Urothelium cell line (cell line): ENCODE results near the gene C1orf94.
"Not testable (repeated sequence)": the region's sequence is repeated elsewhere in the genome, so short reads cannot be mapped to it uniquely, and the experiment has no call there.

Experiments
- DNase-seq: peaks from one replicate; pipeline ENCODE4 v3.0.0; 2011; ENCODE audit warnings: low spot score, mixed read lengths
- FAIRE-seq: peaks from 2 replicates; lab custom pipeline; 2011; peaks lifted over from hg19 to GRCh38; lab: Jason Lieb, UNC

C1orf94 gene

GRCh38 chr1:34164771-34165391 is 11.8 kb upstream of the C1orf94 start, which contains the start of gene CSMD2:
Gene CSMD2 (minus strand): TSS chr1:34165230. CDS start chr1:34165097, 133 bp downstream.
- DNase-seq (peak; percentile 73), FAIRE-seq (no peak)

- FAIRE-seq (peak; percentile 61), DNase-seq (no peak)
These were observed 11.2 kb upstream of the C1orf94 start for GRCh38 chr1:34165422-34165921.

GRCh38 chr1:34166191-34166624 is 10.5 kb upstream of the C1orf94 start:
- FAIRE-seq (no peak), DNase-seq (no peak)

GRCh38 chr1:34166625-34167361 is 9.9 kb upstream of the C1orf94 start:
- DNase-seq: peak; percentile 58
- FAIRE-seq: no peak

GRCh38 chr1:34167389-34167788 is 9.3 kb upstream of the C1orf94 start:
- DNase-seq (no peak), FAIRE-seq (no peak)

- DNase-seq: no peak
- FAIRE-seq: no peak
These were observed 963 bp upstream of the C1orf94 start for GRCh38 chr1:34175744-34176143.

- DNase-seq (no peak), FAIRE-seq (no peak)
These were observed 1.4 kb downstream of the C1orf94 start for GRCh38 chr1:34178072-34178471.

GRCh38 chr1:34183381-34183780 is 6.7 kb downstream of the C1orf94 start:
- not testable (repeated sequence) for DNase-seq, FAIRE-seq

GRCh38 chr1:34186741-34187494 is 10.2 kb downstream of the C1orf94 start:
- FAIRE-seq: no peak
- DNase-seq: no peak

GRCh38 chr1:34188418-34188817 is 11.7 kb downstream of the C1orf94 start:
- DNase-seq (no peak), FAIRE-seq (no peak)

- DNase-seq: no peak
- FAIRE-seq: peak; percentile 95
These were observed 12.3 kb downstream of the C1orf94 start for GRCh38 chr1:34188985-34189384.

- DNase-seq (no peak), FAIRE-seq (no peak)
These were observed 14.0 kb downstream of the C1orf94 start for GRCh38 chr1:34190692-34191091.

- no peak for FAIRE-seq
- no peak for DNase-seq
These were observed 15.9 kb downstream of the C1orf94 start for GRCh38 chr1:34192621-34193020.

GRCh38 chr1:34199927-34200326 is 23.2 kb downstream of the C1orf94 start:
- FAIRE-seq (peak; percentile 62), DNase-seq (peak; percentile 70)

GRCh38 chr1:34212673-34213072 is 36.0 kb downstream of the C1orf94 start:
- no peak for FAIRE-seq
- DNase-seq: no peak

- DNase-seq: no peak
- FAIRE-seq: no peak
These were observed 37.2 kb downstream of the C1orf94 start for GRCh38 chr1:34213956-34214355.

GRCh38 chr1:34231441-34231840 is 54.7 kb downstream of the C1orf94 start:
- FAIRE-seq (no peak), DNase-seq (no peak)

GRCh38 chr1:34235594-34235993 is 58.9 kb downstream of the C1orf94 start:
- FAIRE-seq: no peak

GRCh38 chr1:34236089-34236488 is 59.4 kb downstream of the C1orf94 start:
- FAIRE-seq (no peak), DNase-seq (no peak)

More at GRCh38 chr1:34235594-34235993, 58.9 kb downstream of the C1orf94 start:
- no peak for DNase-seq

- FAIRE-seq (no peak), DNase-seq (no peak)
These were observed 60.6 kb downstream of the C1orf94 start for GRCh38 chr1:34237151-34237815.

- FAIRE-seq (no peak), DNase-seq (no peak)
These were observed 69.3 kb downstream of the C1orf94 start for GRCh38 chr1:34245967-34246366.
